Glutamatergic neuron (in vitro differentiated cells): ENCODE results near the gene THBS1. TPM values are rescaled to one million over a fixed set of nuclear protein-coding genes. Genes with fewer than 3 reads are reported as not detected.

Experiments used
- DNase-seq: peaks from one replicate; pipeline ENCODE4 v3.0.0; 2022
- H3K27ac Mint-ChIP-seq: one replicate; pipeline ENCODE4 v1.8.0; 2020; ENCODE audit warnings: mild to moderate bottlenecking, mixed read lengths, inconsistent platforms; ENCODE audit not compliant: unreplicated experiment
- H3K27me3 Mint-ChIP-seq: one replicate; pipeline ENCODE4 v1.8.0; 2020; ENCODE audit warnings: mild to moderate bottlenecking, moderate library complexity, mixed read lengths, inconsistent platforms; ENCODE audit not compliant: unreplicated experiment
- H3K36me3 Mint-ChIP-seq: one replicate; pipeline ENCODE4 v1.8.0; 2020; ENCODE audit warnings: mild to moderate bottlenecking, mixed read lengths, inconsistent platforms; ENCODE audit not compliant: unreplicated experiment
- H3K4me1 Mint-ChIP-seq: one replicate; pipeline ENCODE4 v1.8.0; 2020; ENCODE audit warnings: mild to moderate bottlenecking, low read depth, mixed read lengths, inconsistent platforms; ENCODE audit not compliant: unreplicated experiment
- H3K4me3 Mint-ChIP-seq: one replicate; pipeline ENCODE4 v1.8.0; 2020; ENCODE audit warnings: mild to moderate bottlenecking, mixed read lengths, inconsistent platforms; ENCODE audit not compliant: unreplicated experiment
- H3K9me3 Mint-ChIP-seq: one replicate; pipeline ENCODE4 v1.8.0; 2020; ENCODE audit warnings: mild to moderate bottlenecking, moderate library complexity, mixed read lengths, inconsistent platforms; ENCODE audit not compliant: unreplicated experiment
- total RNA-seq: library from RNA; stranded (reverse); fragmentation: NEBNext Ultra II Directional; extraction: Animal tissue kit (Norgen Biotek cat#: 25700); gene quantifications from one replicate; pipeline ENCODE4 v1.2.1, GENCODE V29; 2021; ENCODE audit not compliant: unreplicated experiment
- TF ChIP-seq, protein P1 (sequence below): fragments of 200-600 bp; sonication (generic); IDR thresholded peaks from one replicate; pipeline ENCODE4 v1.5.0; 2021; ENCODE audit not compliant: partially characterized antibody, unreplicated experiment

Gene THBS1
- total RNA-seq, 1 donor from 2014 or later = 0.83 TPM

DNA sequence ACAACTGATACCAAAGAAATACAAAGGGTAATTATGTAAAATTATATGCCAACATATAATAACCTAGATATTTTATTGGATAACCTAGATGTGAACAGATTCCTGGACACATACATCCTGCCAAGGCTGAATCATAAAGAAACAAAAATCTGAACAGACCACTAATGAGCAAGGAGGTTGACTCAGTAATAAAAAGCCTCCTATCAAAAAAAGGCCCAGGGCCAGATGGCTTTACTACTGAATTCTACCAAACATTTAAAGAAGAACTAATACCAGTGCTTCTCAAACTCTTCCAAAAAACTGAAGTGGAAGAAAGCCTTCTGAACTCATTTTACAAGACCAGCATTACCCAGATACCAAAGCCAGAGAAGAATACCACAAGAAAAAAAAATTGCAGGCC lies 32.4 kb downstream of the THBS1 start:
- peaks cover 2% of the 10 kb centered on the region for H3K9me3 Mint-ChIP-seq
- TF ChIP-seq, protein P1, sequence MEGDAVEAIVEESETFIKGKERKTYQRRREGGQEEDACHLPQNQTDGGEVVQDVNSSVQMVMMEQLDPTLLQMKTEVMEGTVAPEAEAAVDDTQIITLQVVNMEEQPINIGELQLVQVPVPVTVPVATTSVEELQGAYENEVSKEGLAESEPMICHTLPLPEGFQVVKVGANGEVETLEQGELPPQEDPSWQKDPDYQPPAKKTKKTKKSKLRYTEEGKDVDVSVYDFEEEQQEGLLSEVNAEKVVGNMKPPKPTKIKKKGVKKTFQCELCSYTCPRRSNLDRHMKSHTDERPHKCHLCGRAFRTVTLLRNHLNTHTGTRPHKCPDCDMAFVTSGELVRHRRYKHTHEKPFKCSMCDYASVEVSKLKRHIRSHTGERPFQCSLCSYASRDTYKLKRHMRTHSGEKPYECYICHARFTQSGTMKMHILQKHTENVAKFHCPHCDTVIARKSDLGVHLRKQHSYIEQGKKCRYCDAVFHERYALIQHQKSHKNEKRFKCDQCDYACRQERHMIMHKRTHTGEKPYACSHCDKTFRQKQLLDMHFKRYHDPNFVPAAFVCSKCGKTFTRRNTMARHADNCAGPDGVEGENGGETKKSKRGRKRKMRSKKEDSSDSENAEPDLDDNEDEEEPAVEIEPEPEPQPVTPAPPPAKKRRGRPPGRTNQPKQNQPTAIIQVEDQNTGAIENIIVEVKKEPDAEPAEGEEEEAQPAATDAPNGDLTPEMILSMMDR = no peak
- no peaks in the 10 kb centered on the region for H3K4me1 Mint-ChIP-seq
- H3K27ac Mint-ChIP-seq = no peak overlapping the region
- no peaks in the 10 kb centered on the region for H3K36me3 Mint-ChIP-seq
- no peak overlapping the region for H3K4me3 Mint-ChIP-seq
- DNase-seq = no peak
- H3K27me3 Mint-ChIP-seq = no peaks in the 10 kb centered on the region

DNA sequence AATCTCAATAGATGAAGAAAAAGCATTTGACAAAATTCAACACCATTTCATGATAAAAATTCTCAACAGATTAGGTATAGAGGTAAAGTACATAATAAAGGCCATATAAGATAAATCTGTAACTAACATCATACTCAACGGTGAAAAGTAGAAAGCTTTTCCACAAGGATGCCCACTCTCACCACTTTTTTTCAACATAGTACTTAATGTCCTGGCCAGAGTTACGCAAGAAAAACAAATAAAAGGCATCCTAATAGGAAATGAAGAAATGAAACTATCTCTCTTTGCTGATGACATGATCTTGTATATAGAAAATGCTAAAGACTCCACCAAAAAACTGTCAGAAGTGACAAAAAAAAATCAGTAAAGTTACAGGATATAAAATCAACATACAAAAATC lies 33.0 kb downstream of the THBS1 start:
- H3K36me3 Mint-ChIP-seq = no peaks in the 10 kb centered on the region
- H3K4me1 Mint-ChIP-seq = no peaks in the 10 kb centered on the region
- H3K9me3 Mint-ChIP-seq = peaks cover 2% of the 10 kb centered on the region

GRCh38 chr15:39616731-39617455 lies 36.0 kb downstream of the THBS1 start:
- H3K9me3 Mint-ChIP-seq = peaks cover 4% of the 10 kb centered on the region
- H3K4me3 Mint-ChIP-seq = no peak overlapping the region
- no peaks in the 10 kb centered on the region for H3K4me1 Mint-ChIP-seq
- DNase-seq = no peak
- H3K27ac Mint-ChIP-seq = no peak overlapping the region
- no peaks in the 10 kb centered on the region for H3K36me3 Mint-ChIP-seq
- TF ChIP-seq, protein P1 = no peak
- H3K27me3 Mint-ChIP-seq = no peaks in the 10 kb centered on the region

More for the DNA sequence above, 33.0 kb downstream of the THBS1 start:
- H3K27ac Mint-ChIP-seq = no peak overlapping the region
- no peaks in the 10 kb centered on the region for H3K27me3 Mint-ChIP-seq
- no peak for DNase-seq
- no peak overlapping the region for H3K4me3 Mint-ChIP-seq
- TF ChIP-seq, protein P1 = no peak

DNA sequence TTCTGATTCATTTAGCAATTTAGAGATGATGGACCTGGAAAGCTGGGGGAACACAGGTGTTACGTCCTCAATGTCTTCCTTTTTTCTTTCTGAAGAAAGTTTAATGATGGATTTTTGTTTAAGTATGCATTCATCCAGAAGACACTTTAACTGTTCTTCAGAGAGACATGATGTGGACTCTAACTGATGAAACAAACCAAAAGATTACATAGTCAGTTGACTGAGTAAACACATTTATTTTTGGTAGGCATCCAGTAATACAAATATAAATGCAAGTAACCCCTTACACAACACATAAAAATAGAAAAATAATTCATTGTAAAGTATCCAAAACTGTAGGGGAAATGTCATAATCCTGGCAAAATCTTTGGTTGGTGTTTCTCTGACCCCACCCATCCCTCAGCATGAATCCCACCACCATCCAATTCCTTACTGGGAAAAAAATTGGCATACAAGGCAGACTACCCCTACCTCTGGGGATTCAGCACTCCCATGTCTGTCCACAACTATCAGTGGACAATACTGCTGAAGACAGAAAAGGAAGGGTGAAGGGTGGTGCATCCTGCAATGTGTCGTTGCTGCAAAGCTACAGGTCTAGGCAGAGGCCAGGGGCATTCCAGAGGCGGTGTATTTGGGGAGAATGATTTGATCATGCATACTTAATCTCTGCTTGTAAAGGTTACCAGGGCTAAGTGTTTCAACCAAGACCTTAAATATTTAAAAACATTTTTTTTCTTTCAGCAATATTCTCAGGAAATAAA lies 37.4 kb downstream of the THBS1 start:
- no peak overlapping the region for H3K27ac Mint-ChIP-seq

More for the DNA sequence above, 37.4 kb downstream of the THBS1 start:
- DNase-seq = no peak
- H3K9me3 Mint-ChIP-seq = peaks cover 4% of the 10 kb centered on the region
- no peak overlapping the region for H3K4me3 Mint-ChIP-seq
- no peaks in the 10 kb centered on the region for H3K36me3 Mint-ChIP-seq
- H3K4me1 Mint-ChIP-seq = no peaks in the 10 kb centered on the region
- no peaks in the 10 kb centered on the region for H3K27me3 Mint-ChIP-seq
- TF ChIP-seq, protein P1 = no peak
